Endothelial cell of umbilical vein (primary cell): Measurements from ENCODE around the gene DDX11.
A peak's percentile ranks its signal among the peaks of the same experiment; 100 is the strongest.
"Not testable (repeated sequence)": the region's sequence is repeated elsewhere in the genome, so short reads cannot be mapped to it uniquely, and the experiment has no call there.

Experiments
- EZH2 ChIP-seq: IDR thresholded peaks from 2 replicates; pipeline ENCODE4 v1.6.1; 2012; ENCODE audit warnings: borderline replicate concordance, low read depth, mild to moderate bottlenecking, moderate library complexity, low read length, inconsistent platforms; ENCODE audit not compliant: severe bottlenecking
- FOS ChIP-seq: IDR thresholded peaks from 2 replicates; pipeline ENCODE4 v1.6.1; 2011; ENCODE audit warnings: mild to moderate bottlenecking, low read length, moderate library complexity, borderline replicate concordance; ENCODE audit not compliant: insufficient read depth
- POLR2A ChIP-seq: IDR thresholded peaks from 2 replicates; pipeline ENCODE4 v1.6.1; 2012; ENCODE audit warnings: low read depth, mild to moderate bottlenecking, control low read depth, low read length
- POLR2AphosphoS5 ChIP-seq: IDR thresholded peaks from 2 replicates; pipeline ENCODE4 v1.6.1; 2012; ENCODE audit warnings: low read depth, mild to moderate bottlenecking, control low read depth, low read length, moderate library complexity; ENCODE audit not compliant: insufficient read depth
- TF ChIP-seq, protein P1 (sequence below), 2 donors: IDR thresholded peaks; 1 replicate in 1 of 2; 2 replicates in 1 of 2; pipeline ENCODE4 v1.5.1; 2011; ENCODE audit warnings: low read length in 2 of 2, mild to moderate bottlenecking in 2 of 2, moderate library complexity in 2 of 2, control low read depth in 1 of 2, inconsistent platforms in 1 of 2, low read depth in 1 of 2; ENCODE audit not compliant: insufficient read depth in 1 of 2; ENCODE audit errors: extremely low read depth in 1 of 2
- TF ChIP-seq, protein P2 (sequence below): IDR thresholded peaks from 2 replicates; pipeline ENCODE4 v1.6.1; 2011; ENCODE audit not compliant: insufficient read depth, insufficient read length

GRCh38 chr12:31073527-31074332 is at the start of gene DDX11:
- TF ChIP-seq, protein P1, sequence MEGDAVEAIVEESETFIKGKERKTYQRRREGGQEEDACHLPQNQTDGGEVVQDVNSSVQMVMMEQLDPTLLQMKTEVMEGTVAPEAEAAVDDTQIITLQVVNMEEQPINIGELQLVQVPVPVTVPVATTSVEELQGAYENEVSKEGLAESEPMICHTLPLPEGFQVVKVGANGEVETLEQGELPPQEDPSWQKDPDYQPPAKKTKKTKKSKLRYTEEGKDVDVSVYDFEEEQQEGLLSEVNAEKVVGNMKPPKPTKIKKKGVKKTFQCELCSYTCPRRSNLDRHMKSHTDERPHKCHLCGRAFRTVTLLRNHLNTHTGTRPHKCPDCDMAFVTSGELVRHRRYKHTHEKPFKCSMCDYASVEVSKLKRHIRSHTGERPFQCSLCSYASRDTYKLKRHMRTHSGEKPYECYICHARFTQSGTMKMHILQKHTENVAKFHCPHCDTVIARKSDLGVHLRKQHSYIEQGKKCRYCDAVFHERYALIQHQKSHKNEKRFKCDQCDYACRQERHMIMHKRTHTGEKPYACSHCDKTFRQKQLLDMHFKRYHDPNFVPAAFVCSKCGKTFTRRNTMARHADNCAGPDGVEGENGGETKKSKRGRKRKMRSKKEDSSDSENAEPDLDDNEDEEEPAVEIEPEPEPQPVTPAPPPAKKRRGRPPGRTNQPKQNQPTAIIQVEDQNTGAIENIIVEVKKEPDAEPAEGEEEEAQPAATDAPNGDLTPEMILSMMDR (IDR thresholded peaks at IDR 0.05; ENCODE audit: extremely low read depth in 1 of 2, insufficient read depth in 1 of 2, low read depth in 1 of 2, low read length in 2 of 2) = not testable (repeated sequence)
- peak; percentile 24 for TF ChIP-seq POLR2AphosphoS5
- TF ChIP-seq, protein P2, sequence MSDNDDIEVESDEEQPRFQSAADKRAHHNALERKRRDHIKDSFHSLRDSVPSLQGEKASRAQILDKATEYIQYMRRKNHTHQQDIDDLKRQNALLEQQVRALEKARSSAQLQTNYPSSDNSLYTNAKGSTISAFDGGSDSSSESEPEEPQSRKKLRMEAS = peak; percentile 32
- TF ChIP-seq POLR2A = peak; percentile 19
- TF ChIP-seq FOS, EZH2: not testable (repeated sequence)
